ENCODE results near the gene FOCAD.

Gene FOCAD

GRCh38 chr9:20804489-20805250 lies 120.6 kb downstream of the FOCAD start:
- DNase-seq (ENCODE audit: low spot score), result no peak

- peak; percentile 52 for DNase-seq (ENCODE audit: low spot score)
Observed at GRCh38 chr9:20805766-20806165, 121.7 kb downstream of the FOCAD start.

- no peak for DNase-seq (ENCODE audit: low spot score)
Observed at GRCh38 chr9:20808002-20808401, 123.9 kb downstream of the FOCAD start.

GRCh38 chr9:20811872-20812271 lies 127.8 kb downstream of the FOCAD start:
- DNase-seq (ENCODE audit: low spot score), result no peak

GRCh38 chr9:20815923-20816703 lies 132.1 kb downstream of the FOCAD start:
- DNase-seq (ENCODE audit: low spot score), result no peak

GRCh38 chr9:20823051-20823450 lies 139.0 kb downstream of the FOCAD start:
- DNase-seq (ENCODE audit: low spot score), result no peak

- no peak for DNase-seq (ENCODE audit: low spot score)
Observed at GRCh38 chr9:20831028-20831427, 147.0 kb downstream of the FOCAD start.

- DNase-seq (ENCODE audit: low spot score), result no peak
Observed at GRCh38 chr9:20832775-20833174, 148.7 kb downstream of the FOCAD start.

- DNase-seq (ENCODE audit: low spot score), result no peak
Observed at GRCh38 chr9:20835377-20836286, 151.6 kb downstream of the FOCAD start.

- DNase-seq (ENCODE audit: low spot score), result no peak
Observed at GRCh38 chr9:20837166-20837565, 153.1 kb downstream of the FOCAD start.

GRCh38 chr9:20838218-20838617 lies 154.2 kb downstream of the FOCAD start:
- no peak for DNase-seq (ENCODE audit: low spot score)

- DNase-seq (ENCODE audit: low spot score), result no peak
Observed at GRCh38 chr9:20844916-20845315, 160.9 kb downstream of the FOCAD start.

- no peak for DNase-seq (ENCODE audit: low spot score)
Observed at GRCh38 chr9:20848490-20848889, 164.4 kb downstream of the FOCAD start.

- DNase-seq (ENCODE audit: low spot score), result peak; percentile 39
Observed at GRCh38 chr9:20853866-20854265, 169.8 kb downstream of the FOCAD start.

GRCh38 chr9:20854444-20854843 lies 170.4 kb downstream of the FOCAD start:
- peak; percentile 17 for DNase-seq (ENCODE audit: low spot score)

- DNase-seq (ENCODE audit: low spot score), result no peak
Observed at GRCh38 chr9:20863945-20864344, 179.9 kb downstream of the FOCAD start.

- no peak for DNase-seq (ENCODE audit: low spot score)
Observed at GRCh38 chr9:20865347-20865746, 181.3 kb downstream of the FOCAD start.

GRCh38 chr9:20870115-20870514 lies 186.1 kb downstream of the FOCAD start:
- DNase-seq (ENCODE audit: low spot score), result no peak

GRCh38 chr9:20872340-20872977 lies 188.4 kb downstream of the FOCAD start:
- no peak for DNase-seq (ENCODE audit: low spot score)

- DNase-seq (ENCODE audit: low spot score), result no peak
Observed at GRCh38 chr9:20873240-20873865, 189.3 kb downstream of the FOCAD start.

- DNase-seq (ENCODE audit: low spot score), result no peak
Observed at GRCh38 chr9:20880271-20880670, 196.2 kb downstream of the FOCAD start.

Data from putamen (tissue), 1 donor.